ENCODE results near the gene PDE11A.

- no peak for TF ChIP-seq NR3C1 (IDR thresholded peaks at IDR 0.05)
- no peak for TF ChIP-seq CTCF (IDR thresholded peaks at IDR 0.05)
- TF ChIP-seq POLR2A (IDR thresholded peaks at IDR 0.05; ENCODE audit: low read length) = no peak
- TF ChIP-seq ESRRA (IDR thresholded peaks at IDR 0.05; ENCODE audit: borderline replicate concordance, low read length) = no peak
- TF ChIP-seq CBX8 (IDR thresholded peaks at IDR 0.05) = no peak
- TF ChIP-seq MAX (IDR thresholded peaks at IDR 0.05) = no peak
- TF ChIP-seq KDM1A (IDR thresholded peaks at IDR 0.05; ENCODE audit: low read depth) = no peak
Observed at GRCh38 chr2:177619986-177620385, 452.6 kb downstream of the PDE11A start.

Measured in A549 (cell line).